Measurements from ENCODE around the gene LSM14A.

The LSM14A gene

DNA sequence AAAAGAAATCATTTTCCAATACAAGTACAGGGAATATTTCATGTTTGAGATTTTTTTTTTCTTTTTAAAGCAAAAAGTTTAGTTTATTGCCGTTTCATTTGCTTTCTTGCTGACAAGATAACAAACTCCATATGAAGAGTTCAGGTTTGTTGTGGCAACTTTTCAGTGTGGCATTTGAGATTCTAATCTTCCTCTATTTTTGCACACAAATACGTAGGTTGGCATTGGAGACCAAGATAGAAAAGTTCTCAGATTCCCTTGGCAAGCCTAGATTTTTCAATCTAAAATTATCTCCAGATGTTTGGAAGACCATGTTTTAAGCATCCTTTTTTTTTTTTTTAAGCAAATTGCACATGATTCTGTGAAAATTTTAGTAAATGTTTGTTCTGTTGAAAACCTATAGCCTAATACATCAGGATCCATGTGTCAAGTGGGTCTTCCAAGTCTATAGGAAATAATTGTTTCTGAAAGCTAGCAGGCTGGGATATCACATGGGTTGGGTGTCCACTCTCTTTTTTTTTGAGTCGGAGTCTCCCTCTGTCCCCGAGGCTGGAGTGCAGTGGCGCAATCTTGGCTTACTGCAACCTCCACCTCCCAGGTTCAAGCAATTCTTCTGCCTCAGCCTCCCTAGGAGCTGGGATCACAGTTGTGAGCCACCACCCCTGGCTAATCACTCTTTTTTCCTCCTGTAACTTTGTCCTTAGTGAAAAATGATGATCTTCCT lies 84.7 kb downstream of the LSM14A start:
- TF ChIP-seq, protein P1, sequence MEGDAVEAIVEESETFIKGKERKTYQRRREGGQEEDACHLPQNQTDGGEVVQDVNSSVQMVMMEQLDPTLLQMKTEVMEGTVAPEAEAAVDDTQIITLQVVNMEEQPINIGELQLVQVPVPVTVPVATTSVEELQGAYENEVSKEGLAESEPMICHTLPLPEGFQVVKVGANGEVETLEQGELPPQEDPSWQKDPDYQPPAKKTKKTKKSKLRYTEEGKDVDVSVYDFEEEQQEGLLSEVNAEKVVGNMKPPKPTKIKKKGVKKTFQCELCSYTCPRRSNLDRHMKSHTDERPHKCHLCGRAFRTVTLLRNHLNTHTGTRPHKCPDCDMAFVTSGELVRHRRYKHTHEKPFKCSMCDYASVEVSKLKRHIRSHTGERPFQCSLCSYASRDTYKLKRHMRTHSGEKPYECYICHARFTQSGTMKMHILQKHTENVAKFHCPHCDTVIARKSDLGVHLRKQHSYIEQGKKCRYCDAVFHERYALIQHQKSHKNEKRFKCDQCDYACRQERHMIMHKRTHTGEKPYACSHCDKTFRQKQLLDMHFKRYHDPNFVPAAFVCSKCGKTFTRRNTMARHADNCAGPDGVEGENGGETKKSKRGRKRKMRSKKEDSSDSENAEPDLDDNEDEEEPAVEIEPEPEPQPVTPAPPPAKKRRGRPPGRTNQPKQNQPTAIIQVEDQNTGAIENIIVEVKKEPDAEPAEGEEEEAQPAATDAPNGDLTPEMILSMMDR (IDR thresholded peaks at IDR 0.05; ENCODE audit: insufficient read depth, low read depth, low read length, missing control alignments) = no peak
- no peak overlapping the region for H3K4me3 ChIP-seq (ENCODE audit: low read depth, low read length)
- no peak for DNase-seq (ENCODE audit: low read depth)

DNA sequence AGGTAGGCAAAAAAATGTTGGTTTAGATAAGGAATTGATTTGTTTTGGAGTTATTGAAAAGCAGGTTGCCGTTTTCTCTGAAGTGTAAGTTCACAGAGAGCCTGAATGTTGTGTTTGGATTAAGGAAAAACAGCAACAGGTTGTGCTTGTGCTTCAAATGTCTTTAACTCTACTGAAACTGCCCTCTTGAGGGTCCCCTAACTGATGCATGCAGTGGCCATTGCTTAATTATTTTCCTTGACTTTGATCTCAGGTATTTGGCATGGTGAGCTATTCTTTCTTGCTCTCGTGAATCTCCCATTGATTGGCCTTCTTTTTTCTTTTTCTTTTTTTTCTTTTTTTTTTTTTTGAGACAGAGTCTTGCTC lies 85.2 kb downstream of the LSM14A start:
- TF ChIP-seq, protein P1 (IDR thresholded peaks at IDR 0.05; ENCODE audit: insufficient read depth, low read depth, low read length, missing control alignments) = no peak
- DNase-seq (ENCODE audit: low read depth) = no peak
- H3K4me3 ChIP-seq (ENCODE audit: low read depth, low read length) = no peak overlapping the region

DNA sequence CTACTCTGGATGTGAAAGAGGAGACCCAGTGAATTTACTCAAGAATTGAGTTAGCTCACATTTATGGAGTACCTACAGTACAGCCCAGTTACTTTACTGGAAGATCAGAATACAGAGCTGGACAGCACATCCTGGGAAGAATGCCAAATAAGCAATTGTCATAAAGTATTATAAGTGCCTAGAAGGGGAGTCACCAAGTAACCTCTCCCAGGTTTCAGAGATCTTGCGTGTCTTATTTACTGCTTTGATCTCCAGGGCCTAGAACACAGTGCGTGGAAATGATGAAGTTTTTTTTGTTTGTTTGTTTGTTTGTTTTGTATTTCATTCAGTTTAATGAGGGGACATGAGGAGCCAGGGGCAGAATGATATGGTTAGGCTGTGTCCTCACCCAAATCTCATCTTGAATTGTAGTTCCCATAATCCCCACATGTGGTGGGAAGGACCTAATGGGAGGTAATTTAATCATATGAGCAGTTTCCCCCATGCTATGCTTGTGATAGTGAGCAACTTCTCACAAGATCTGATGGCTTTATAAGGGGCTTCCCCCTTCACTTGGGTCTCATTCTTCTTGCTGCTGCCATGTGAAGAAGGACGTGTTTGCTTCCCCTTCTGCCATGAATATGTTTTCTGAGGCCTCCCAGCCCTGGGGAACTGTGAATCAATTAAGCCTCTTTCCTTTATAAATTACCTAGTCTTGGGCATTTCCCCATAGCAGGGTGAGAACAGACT lies 87.2 kb downstream of the LSM14A start:
- no peak overlapping the region for H3K4me3 ChIP-seq (ENCODE audit: low read depth, low read length)
- no peak for DNase-seq (ENCODE audit: low read depth)
- TF ChIP-seq, protein P1 (IDR thresholded peaks at IDR 0.05; ENCODE audit: insufficient read depth, low read depth, low read length, missing control alignments) = no peak

DNA sequence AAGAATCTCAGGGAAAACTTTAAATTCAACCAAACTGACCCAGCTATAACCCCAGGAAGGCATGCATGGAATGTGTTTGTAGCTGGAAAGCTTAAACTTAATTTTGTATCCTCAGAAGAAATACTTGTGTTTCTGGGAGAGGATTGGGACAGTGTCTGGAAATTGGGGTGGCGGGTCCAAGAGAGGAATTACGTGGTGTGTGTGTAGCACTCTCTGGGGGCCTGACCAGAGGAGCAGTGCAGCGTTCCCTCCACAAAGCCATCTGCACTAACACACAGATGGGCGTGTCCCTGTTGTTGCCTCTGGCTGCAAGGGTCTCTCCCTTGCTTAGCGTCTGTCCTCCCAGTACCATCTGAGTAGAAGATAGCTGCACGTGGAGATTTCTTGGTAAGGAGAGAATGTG lies 88.5 kb downstream of the LSM14A start:
- TF ChIP-seq, protein P1 (IDR thresholded peaks at IDR 0.05; ENCODE audit: insufficient read depth, low read depth, low read length, missing control alignments) = no peak
- no peak for DNase-seq (ENCODE audit: low read depth)
- H3K4me3 ChIP-seq (ENCODE audit: low read depth, low read length) = no peak overlapping the region

DNA sequence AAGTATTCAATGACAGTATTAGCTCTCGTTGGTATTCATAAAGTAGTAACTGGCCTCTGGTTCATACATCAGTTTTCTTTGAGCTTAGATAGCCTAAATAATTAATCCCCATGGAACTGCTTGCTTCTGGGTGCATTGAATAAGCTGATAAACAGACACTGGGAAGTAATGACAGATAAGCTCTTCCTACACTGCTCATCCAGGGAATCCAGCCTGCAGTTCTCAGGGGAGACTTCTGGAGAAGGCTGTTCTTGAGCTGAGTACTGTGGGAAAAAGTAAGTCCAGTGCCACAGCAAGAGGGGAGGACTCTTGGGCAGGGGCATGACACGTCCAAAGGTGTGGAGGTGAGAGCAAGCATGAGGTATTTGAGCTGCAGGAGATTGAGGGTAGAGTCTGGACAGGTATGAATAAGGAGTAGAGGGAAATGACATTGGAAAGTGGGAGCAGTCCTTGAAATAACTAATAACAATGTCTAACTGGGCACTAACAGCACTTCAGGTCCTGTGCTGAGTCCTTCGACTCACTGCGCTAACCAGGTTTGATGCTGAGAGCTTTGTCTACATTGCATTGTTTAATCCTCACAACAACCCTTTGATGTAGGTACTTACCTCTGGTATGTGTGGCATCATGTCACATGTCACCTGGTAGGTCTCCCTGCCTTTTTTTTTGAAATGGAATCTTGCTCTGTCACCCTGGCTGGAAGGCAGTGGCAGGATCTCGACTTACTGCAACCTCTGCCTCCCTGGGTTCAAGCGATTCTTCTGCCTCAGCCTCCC lies 89.2 kb downstream of the LSM14A start:
- H3K4me3 ChIP-seq (ENCODE audit: low read depth, low read length) = no peak overlapping the region
- TF ChIP-seq, protein P1 (IDR thresholded peaks at IDR 0.05; ENCODE audit: insufficient read depth, low read depth, low read length, missing control alignments) = no peak
- DNase-seq (ENCODE audit: low read depth) = no peak

DNA sequence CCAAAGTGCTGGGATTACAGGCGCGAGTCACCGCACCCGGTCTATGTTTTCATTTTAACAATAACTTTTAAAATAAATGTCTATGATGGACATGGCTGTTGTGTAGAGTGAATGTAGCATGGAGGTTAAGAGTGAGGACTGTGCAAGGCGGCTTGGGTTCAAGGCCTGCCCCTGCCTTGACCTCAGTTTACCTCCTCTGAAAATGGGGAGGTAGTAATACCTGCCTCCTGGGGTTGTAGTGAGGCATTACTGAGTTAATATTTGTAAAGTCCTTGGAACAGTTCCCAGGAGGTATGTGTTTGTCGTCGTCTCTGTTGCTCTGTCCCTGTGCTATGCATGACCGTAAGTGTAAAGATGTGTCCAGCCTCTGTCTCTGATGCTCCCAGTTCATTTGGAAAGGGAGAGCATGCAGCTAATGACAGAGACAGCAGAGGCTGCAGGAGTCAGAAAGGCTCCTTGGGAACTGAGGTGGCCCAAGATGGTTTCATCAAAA lies 91.5 kb downstream of the LSM14A start:
- TF ChIP-seq, protein P1 (IDR thresholded peaks at IDR 0.05; ENCODE audit: insufficient read depth, low read depth, low read length, missing control alignments) = no peak
- no peak overlapping the region for H3K4me3 ChIP-seq (ENCODE audit: low read depth, low read length)
- no peak for DNase-seq (ENCODE audit: low read depth)
